IMR-90 (cell line): ENCODE measurements around the gene TM2D1. TPM values are rescaled to one million over a fixed set of nuclear protein-coding genes. Genes with fewer than 3 reads are reported as not detected.

Source experiments
- ATAC-seq: fragments of 200-7000 bp; cut with Tn5 transposase; 2 replicates; pipeline ENCODE4 v1.9.1; 2020; ENCODE audit warnings: low read depth, mild to moderate bottlenecking, moderate library complexity
- BruUV-seq: library from RNA; stranded (reverse); fragments of 400-500 nt; replicated peaks from 2 replicates; lab custom pipeline; 2021; lab: Mats Ljungman, UMichigan
- CTCF ChIA-PET: fragments of 300-600 bp; formaldehyde crosslinking; extraction: SDS; loops from one replicate; lab custom pipeline; 2021; ENCODE audit warnings: antibody characterized with exemption; lab: Yijun Ruan, JAX
- POLR2A ChIA-PET: fragments of 300-600 bp; sonication (Branson Sonifier 250); formaldehyde crosslinking; loops from one replicate; lab custom pipeline; 2022; ENCODE audit warnings: antibody characterized with exemption; ENCODE audit not compliant: unreplicated experiment; lab: Charles Lee
- DNase-seq: peaks from one replicate; pipeline ENCODE4 v3.0.0; 2013
- H2AFZ ChIP-seq: replicated peaks from 2 replicates; pipeline ENCODE3; 2013; ENCODE audit warnings: low read length, mild to moderate bottlenecking; ENCODE audit not compliant: poor library complexity
- H2AK5ac ChIP-seq: 2 replicates; pipeline ENCODE4 v1.6.1; 2013; ENCODE audit warnings: low read depth, low read length, inconsistent platforms
- H2AK9ac ChIP-seq: replicated peaks from 2 replicates; pipeline ENCODE3; 2013; ENCODE audit warnings: mild to moderate bottlenecking, low read depth, low read length, moderate library complexity; ENCODE audit not compliant: poor library complexity
- H2BK120ac ChIP-seq: 2 replicates; pipeline ENCODE4 v1.6.1; 2013; ENCODE audit warnings: low read depth, low read length, inconsistent platforms
- H2BK15ac ChIP-seq: 3 replicates; pipeline ENCODE4 v1.6.1; 2013; ENCODE audit warnings: low read depth, low read length, inconsistent platforms
- H2BK20ac ChIP-seq: 2 replicates; pipeline ENCODE4 v1.6.1; 2013; ENCODE audit warnings: low read depth, mild to moderate bottlenecking, inconsistent platforms, low read length, moderate library complexity
- H2BK5ac ChIP-seq: 2 replicates; pipeline ENCODE4 v1.6.1; 2013; ENCODE audit warnings: mild to moderate bottlenecking, low read depth, low read length, inconsistent platforms; ENCODE audit not compliant: poor library complexity, severe bottlenecking
- H3K14ac ChIP-seq: replicated peaks from 2 replicates; pipeline ENCODE4 v1.6.1; 2013; ENCODE audit warnings: low read depth, low read length, inconsistent platforms
- H3K18ac ChIP-seq: 2 replicates; pipeline ENCODE4 v1.6.1; 2013; ENCODE audit warnings: low read depth, low read length, control low read depth
- H3K23ac ChIP-seq: 2 replicates; pipeline ENCODE4 v1.6.1; 2013; ENCODE audit warnings: low read depth, low read length, inconsistent platforms
- H3K27ac ChIP-seq: 2 replicates; pipeline ENCODE4 v1.5.1; 2013; ENCODE audit warnings: mild to moderate bottlenecking, control low read depth, low read length; ENCODE audit not compliant: insufficient read depth
- H3K27me3 ChIP-seq: 2 replicates; pipeline ENCODE4 v1.6.1; 2013; ENCODE audit warnings: low read length; ENCODE audit not compliant: control insufficient read depth, insufficient read depth
- H3K36me3 ChIP-seq: 2 replicates; pipeline ENCODE4 v1.6.1; 2013; ENCODE audit warnings: low read length, mixed read lengths; ENCODE audit not compliant: control insufficient read depth, insufficient read depth
- H3K4ac ChIP-seq: 2 replicates; pipeline ENCODE4 v1.6.1; 2013; ENCODE audit warnings: low read depth, low read length, inconsistent platforms
- H3K4me1 ChIP-seq: 2 replicates; pipeline ENCODE4 v1.6.1; 2013; ENCODE audit warnings: low read length, mixed read lengths; ENCODE audit not compliant: control insufficient read depth, insufficient read depth
- H3K4me2 ChIP-seq: 2 replicates; pipeline ENCODE4 v1.6.1; 2013; ENCODE audit warnings: low read depth, mild to moderate bottlenecking, control low read depth, low read length, moderate library complexity
- H3K4me3 ChIP-seq: 2 replicates; pipeline ENCODE4 v1.5.1; 2013; ENCODE audit warnings: low read depth, mild to moderate bottlenecking, control low read depth, low read length, moderate library complexity; ENCODE audit not compliant: insufficient read depth
- H3K56ac ChIP-seq: 2 replicates; pipeline ENCODE4 v1.6.1; 2013; ENCODE audit warnings: low read length, inconsistent platforms; ENCODE audit not compliant: insufficient read depth; ENCODE audit errors: extremely low read depth
- H3K79me1 ChIP-seq, 2 experiments: 2 replicates each; pipeline ENCODE4 v1.6.1; 2013; ENCODE audit warnings: low read length in 2 of 2, inconsistent platforms in 1 of 2, low read depth in 1 of 2
- H3K9ac ChIP-seq: 2 replicates; pipeline ENCODE4 v1.6.1; 2013; ENCODE audit warnings: low read depth, low read length, control low read depth
- H3K9me1 ChIP-seq: 2 replicates; pipeline ENCODE4 v1.6.1; 2013; ENCODE audit warnings: low read length, inconsistent platforms; ENCODE audit not compliant: insufficient read depth
- H3K9me3 ChIP-seq: 2 replicates; pipeline ENCODE4 v1.6.1; 2013; ENCODE audit warnings: low read length; ENCODE audit not compliant: control insufficient read depth, insufficient read depth
- H4K20me1 ChIP-seq: 2 replicates; pipeline ENCODE4 v1.6.1; 2013; ENCODE audit warnings: low read length, inconsistent platforms; ENCODE audit not compliant: insufficient read depth
- H4K5ac ChIP-seq: 2 replicates; pipeline ENCODE4 v1.6.1; 2013; ENCODE audit warnings: mild to moderate bottlenecking, low read depth, low read length, control low read depth
- H4K8ac ChIP-seq, 2 experiments: 2 replicates each; pipeline ENCODE4 v1.6.1; 2013; ENCODE audit warnings: low read depth in 2 of 2, low read length in 2 of 2, control low read depth in 1 of 2, inconsistent platforms in 1 of 2
- H4K91ac ChIP-seq: 2 replicates; pipeline ENCODE4 v1.6.1; 2013; ENCODE audit warnings: low read depth, low read length, inconsistent platforms; ENCODE audit not compliant: insufficient read depth
- BHLHE40 ChIP-seq: fragments of 150-350 bp; IDR thresholded peaks from 2 replicates; pipeline ENCODE4 v1.6.1; 2016; ENCODE audit warnings: mild to moderate bottlenecking, low read depth, low read length
- CHD1 ChIP-seq: IDR thresholded peaks from 2 replicates; pipeline ENCODE4 v1.6.1; 2012; ENCODE audit warnings: low read depth, low read length, improper control_type of control experiment
- CTCF ChIP-seq: conservative IDR thresholded peaks from 2 replicates; pipeline ENCODE4 v1.5.1; 2012; ENCODE audit warnings: mild to moderate bottlenecking, low read depth, low read length, improper control_type of control experiment
- ELK1 ChIP-seq: fragments of 150-350 bp; IDR thresholded peaks from 2 replicates; pipeline ENCODE4 v1.6.1; 2016; ENCODE audit warnings: low read depth, mild to moderate bottlenecking, low read length, moderate library complexity, borderline replicate concordance
- FOS ChIP-seq: fragments of 150-350 bp; IDR thresholded peaks from 2 replicates; pipeline ENCODE4 v1.6.1; 2016; ENCODE audit warnings: low read depth, low read length
- MAFK ChIP-seq: IDR thresholded peaks from 2 replicates; pipeline ENCODE4 v1.6.1; 2012; ENCODE audit warnings: low read depth, low read length, improper control_type of control experiment
- MAZ ChIP-seq: IDR thresholded peaks from 2 replicates; pipeline ENCODE4 v1.6.1; 2012; ENCODE audit warnings: low read depth, mild to moderate bottlenecking, low read length, improper control_type of control experiment, moderate library complexity, borderline replicate concordance
- MXI1 ChIP-seq: IDR thresholded peaks from 2 replicates; pipeline ENCODE4 v1.6.1; 2012; ENCODE audit warnings: low read depth, mild to moderate bottlenecking, low read length, moderate library complexity, borderline replicate concordance
- NFE2L2 ChIP-seq: fragments of 150-350 bp; IDR thresholded peaks from 2 replicates; pipeline ENCODE4 v1.6.1; 2016; ENCODE audit warnings: low read depth, mild to moderate bottlenecking, low read length
- POLR2A ChIP-seq: IDR thresholded peaks from 2 replicates; pipeline ENCODE4 v1.6.1; 2012; ENCODE audit warnings: mild to moderate bottlenecking, low read depth, low read length
- RAD21 ChIP-seq: IDR thresholded peaks from 2 replicates; pipeline ENCODE4 v1.6.1; 2012; ENCODE audit warnings: low read length, improper control_type of control experiment
- RCOR1 ChIP-seq: IDR thresholded peaks from 2 replicates; pipeline ENCODE4 v1.6.1; 2012; ENCODE audit warnings: mild to moderate bottlenecking, low read length, improper control_type of control experiment; ENCODE audit not compliant: insufficient replicate concordance
- RFX5 ChIP-seq: IDR thresholded peaks from 2 replicates; pipeline ENCODE4 v1.8.0; 2012; ENCODE audit warnings: low read depth, mild to moderate bottlenecking, low read length, moderate library complexity
- SMC3 ChIP-seq: fragments of 150-350 bp; IDR thresholded peaks from 2 replicates; pipeline ENCODE4 v1.6.1; 2016; ENCODE audit warnings: low read depth, mild to moderate bottlenecking, antibody characterized with exemption, low read length, moderate library complexity
- WGBS, 2 experiments: methylation state at CpG; one replicate each; pipeline versions ENCODE4 v1.1.5 to v1.1.7; 2013; ENCODE audit warnings: missing lambda C conversion rate in 2 of 2; ENCODE audit not compliant: insufficient read length in 1 of 2; ENCODE audit errors: extremely low coverage in 2 of 2; 5-methylcytosine and 5-hydroxymethylcytosine counted together
- dilution Hi-C: fragments of 300-500 bp; cut with HindIII; formaldehyde crosslinking; loops from one replicate; pipeline ENCODE4 v1.14.3; 2018; ENCODE audit warnings: low sequenced_read_pairs; ENCODE audit not compliant: unreplicated experiment
- in situ Hi-C: fragments of 300-500 bp; cut with MboI; formaldehyde crosslinking; loops from 3 replicates; pipeline ENCODE4 v1.14.3; 2019; ENCODE audit warnings: low sequenced_read_pairs, inconsistent platforms, mixed read lengths
- intact Hi-C: fragments of 100-400 bp; cut with micrococcal nuclease; formaldehyde crosslinking; loops from 2 replicates; pipeline ENCODE4 v1.10.0; 2022
- polyA plus RNA-seq, 3 experiments: library from polyadenylated mRNA; depleted of rRNA; stranded (reverse); fragments of >200 nt; gene quantifications; 2 replicates each; pipeline ENCODE4 v1.2.3, GENCODE V29; 2012; ENCODE audit warnings: low replicate concordance in 1 of 3
- total RNA-seq: library from RNA; depleted of rRNA; stranded (reverse); fragments of >200 nt; gene quantifications from 2 replicates; pipeline ENCODE4 v1.2.3, GENCODE V29; 2012
- TF ChIP-seq, protein P1 (sequence below): fragments of 150-350 bp; IDR thresholded peaks from 2 replicates; pipeline ENCODE4 v1.6.1; 2017; ENCODE audit warnings: mild to moderate bottlenecking, antibody characterized with exemption, low read length, low read depth

TM2D1 gene
- total and polyA plus RNA-seq, 2 of the 4 experiments (the other 2 are of a cell fraction): 14.3 to 32.7 TPM

- dilution Hi-C loops: no loop called here
- H3K9ac ChIP-seq: no peak overlapping the region
- in situ Hi-C loops: no loop called here
Observed at GRCh38 chr1:61642475-61643232, 82.3 kb downstream of the TM2D1 start.

More at GRCh38 chr1:61642475-61643232, 82.3 kb downstream of the TM2D1 start:
- H2AK9ac ChIP-seq: no peak overlapping the region
- H2BK120ac ChIP-seq: no peak overlapping the region
- H3K4me3 ChIP-seq: no peak overlapping the region
- no peaks in the 10 kb centered on the region for H3K9me1 ChIP-seq
- TF ChIP-seq SMC3: no peak
- TF ChIP-seq, protein P1, sequence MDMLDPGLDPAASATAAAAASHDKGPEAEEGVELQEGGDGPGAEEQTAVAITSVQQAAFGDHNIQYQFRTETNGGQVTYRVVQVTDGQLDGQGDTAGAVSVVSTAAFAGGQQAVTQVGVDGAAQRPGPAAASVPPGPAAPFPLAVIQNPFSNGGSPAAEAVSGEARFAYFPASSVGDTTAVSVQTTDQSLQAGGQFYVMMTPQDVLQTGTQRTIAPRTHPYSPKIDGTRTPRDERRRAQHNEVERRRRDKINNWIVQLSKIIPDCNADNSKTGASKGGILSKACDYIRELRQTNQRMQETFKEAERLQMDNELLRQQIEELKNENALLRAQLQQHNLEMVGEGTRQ: no peak
- TF ChIP-seq MAFK: no peak
- no peak for TF ChIP-seq FOS
- TF ChIP-seq MAZ: no peak
- no peak for TF ChIP-seq RFX5
- no peak for TF ChIP-seq POLR2A
- no peak for TF ChIP-seq RCOR1
- TF ChIP-seq ELK1: no peak
- TF ChIP-seq CHD1: no peak
- TF ChIP-seq CTCF: no peak
- no peak for TF ChIP-seq RAD21
- no peak for TF ChIP-seq NFE2L2
- no peak for TF ChIP-seq BHLHE40
- TF ChIP-seq MXI1: no peak
- intact Hi-C loops: no loop called here
- no peaks in the 10 kb centered on the region for H4K20me1 ChIP-seq
- H3K36me3 ChIP-seq: no peaks in the 10 kb centered on the region
- no peak overlapping the region for H2AFZ ChIP-seq
- DNase-seq (no peak), ATAC-seq (no peak)
- H4K8ac ChIP-seq: no peak overlapping the region
- no peaks in the 10 kb centered on the region for H3K79me1 ChIP-seq
- no peak overlapping the region for H3K4me2 ChIP-seq
- H4K91ac ChIP-seq: no peak overlapping the region
- no peak overlapping the region for H4K5ac ChIP-seq
- no peaks in the 10 kb centered on the region for H3K9me3 ChIP-seq
- H3K18ac ChIP-seq: no peak overlapping the region
- no peak overlapping the region for H3K56ac ChIP-seq
- no TSS peak for BruUV-seq
- H2AK5ac ChIP-seq: no peak overlapping the region
- ChIA-PET POLR2A (no interaction called here), CTCF (no interaction called here)
- H2BK20ac ChIP-seq: no peak overlapping the region
- H3K4ac ChIP-seq: no peak overlapping the region
- no peaks in the 10 kb centered on the region for H3K4me1 ChIP-seq
- WGBS, 2 experiments: 40% methylated on average over 1 of the region's 5 CpGs; no CpG with 5 or more reads in 1 of the 2 experiments
- H2BK15ac ChIP-seq: no peak overlapping the region
- no peak overlapping the region for H3K14ac ChIP-seq
- H3K23ac ChIP-seq: no peak overlapping the region
- H2BK5ac ChIP-seq: no peak overlapping the region
- H3K27ac ChIP-seq: no peak overlapping the region
- H3K27me3 ChIP-seq: no peaks in the 10 kb centered on the region
